ENCODE data around the gene LDB3. TPM values are rescaled to one million over a fixed set of nuclear protein-coding genes. Genes with fewer than 3 reads are reported as not detected.

Gene LDB3
- total and polyA plus RNA-seq, 2 experiments from 2014 or later = 0.05 to 0.11 TPM

DNA sequence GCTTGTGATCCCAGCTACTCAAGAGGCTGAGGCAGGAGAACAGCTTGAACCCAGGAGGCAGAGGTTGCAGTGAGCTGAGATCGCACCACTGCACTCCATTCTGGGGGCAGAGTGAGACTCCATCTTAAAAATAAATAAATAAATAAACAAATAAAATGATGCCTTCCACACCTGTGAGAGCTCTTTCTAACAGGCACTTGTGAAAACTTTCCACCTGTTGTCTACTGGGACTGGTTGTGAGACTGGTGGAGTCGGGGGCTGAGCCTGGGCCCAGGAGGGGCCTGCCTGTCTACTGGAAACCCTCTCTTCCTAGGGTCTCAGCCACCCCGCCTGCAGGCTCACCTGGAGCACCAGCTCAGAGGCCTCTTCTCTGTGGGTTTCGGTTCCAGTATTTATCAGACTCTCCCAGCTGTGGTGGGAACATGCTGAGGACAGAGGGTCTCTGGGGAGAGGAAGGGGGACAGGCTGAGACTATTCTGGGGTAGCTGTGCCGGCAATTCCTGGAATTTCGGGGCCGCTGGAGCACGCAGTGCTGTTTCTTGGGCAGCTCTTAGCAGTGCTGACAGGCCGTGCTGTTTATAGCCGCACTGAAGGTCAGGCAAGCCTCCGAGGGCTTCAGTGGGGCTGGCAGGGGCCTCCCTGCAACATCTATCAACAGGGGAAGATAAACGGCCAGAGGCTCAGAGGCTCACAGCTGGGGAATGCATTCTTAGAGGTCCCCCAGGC, 3.8 kb downstream of the LDB3 start:
- WGBS, 2 experiments (ENCODE audit: low coverage in 1 of 2, low lambda C conversion rate in 2 of 2, missing lambda C conversion rate in 2 of 2) = 64 to 72% methylated on average over 12 of the region's 12 CpGs
- Histone ChIP-seq H3K4me3 (no peak overlapping the region), H3K9me3 (ENCODE audit: low read depth) (no peaks in the 10 kb centered on the region), H3K9ac (no peak overlapping the region), H3K79me2 (ENCODE audit: insufficient read depth) (no peaks in the 10 kb centered on the region), H3K36me3 (ENCODE audit: low read depth) (no peaks in the 10 kb centered on the region), H3K4me2 (ENCODE audit: unreplicated experiment) (no peak overlapping the region), H2AFZ (no peak overlapping the region), H3F3A (ENCODE audit: insufficient read depth) (no peaks in the 10 kb centered on the region), H3K9me2 (ENCODE audit: insufficient read depth) (no peaks in the 10 kb centered on the region), H3K27me3 (replicated peaks; ENCODE audit: insufficient read depth) (no peaks in the 10 kb centered on the region), H4K20me1 (ENCODE audit: insufficient read depth) (no peaks in the 10 kb centered on the region), H3K27ac (no peak overlapping the region), H3K4me1 (ENCODE audit: insufficient read depth) (no peaks in the 10 kb centered on the region)
- TF ChIP-seq EZH2phosphoT487 (IDR thresholded peaks at IDR 0.05; ENCODE audit: insufficient read depth, low read depth) (no peak), EZH2 (IDR thresholded peaks at IDR 0.05; ENCODE audit: insufficient read depth, poor library complexity, severe bottlenecking) (no peak)
- no peak for DNase-seq
- in situ Hi-C loops (cut with MboI) = no loop called here

DNA sequence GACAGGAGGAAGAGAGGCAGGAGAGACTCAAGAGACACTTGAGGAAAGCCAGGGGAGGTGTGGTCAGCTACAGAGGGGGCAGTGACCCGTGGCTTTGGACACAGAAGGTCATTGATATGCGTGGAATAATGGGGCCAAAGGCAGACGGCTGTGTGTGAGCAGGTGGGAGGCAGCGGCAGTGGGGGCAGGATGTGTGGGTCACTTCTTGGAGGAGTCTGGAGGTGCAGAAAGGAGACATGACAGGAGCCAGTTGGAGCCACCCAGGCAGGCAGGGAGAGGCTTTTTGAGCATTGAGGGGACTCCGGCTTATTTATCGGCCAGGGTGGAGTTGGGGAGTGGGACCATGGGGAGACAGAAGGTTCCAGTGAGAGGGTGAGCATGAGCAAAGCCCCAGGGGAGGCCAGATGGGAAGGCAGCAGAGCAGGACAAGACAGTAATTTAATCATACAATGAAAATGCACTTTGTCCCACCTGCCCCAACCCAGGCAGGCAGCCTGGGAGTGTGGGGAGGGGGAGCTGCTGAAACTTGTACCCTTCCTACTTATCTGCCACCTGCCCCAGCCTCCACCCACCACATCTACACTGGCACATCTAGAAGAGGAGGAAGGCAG, 5.0 kb downstream of the LDB3 start:
- H3K36me3 ChIP-seq (ENCODE audit: low read depth) = no peaks in the 10 kb centered on the region
- no peaks in the 10 kb centered on the region for H3K9me2 ChIP-seq (ENCODE audit: insufficient read depth)
- no peak for DNase-seq
- in situ Hi-C loops (cut with MboI) = no loop called here
- no peak overlapping the region for H3K27ac ChIP-seq
- no peak overlapping the region for H3K9ac ChIP-seq
- no peaks in the 10 kb centered on the region for H3K27me3 ChIP-seq (replicated peaks; ENCODE audit: insufficient read depth)
- H3F3A ChIP-seq (ENCODE audit: insufficient read depth) = no peaks in the 10 kb centered on the region
- no peak overlapping the region for H3K4me2 ChIP-seq (ENCODE audit: unreplicated experiment)
- TF ChIP-seq EZH2phosphoT487 (IDR thresholded peaks at IDR 0.05; ENCODE audit: insufficient read depth, low read depth) (no peak), EZH2 (IDR thresholded peaks at IDR 0.05; ENCODE audit: insufficient read depth, poor library complexity, severe bottlenecking) (no peak)
- H4K20me1 ChIP-seq (ENCODE audit: insufficient read depth) = no peaks in the 10 kb centered on the region
- 75% methylated on average over 6 of the region's 6 CpGs for WGBS, 2 experiments (ENCODE audit: low coverage in 1 of 2, low lambda C conversion rate in 2 of 2, missing lambda C conversion rate in 2 of 2)
- H3K9me3 ChIP-seq (ENCODE audit: low read depth) = no peaks in the 10 kb centered on the region
- H2AFZ ChIP-seq = no peak overlapping the region
- H3K4me3 ChIP-seq = no peak overlapping the region
- no peaks in the 10 kb centered on the region for H3K4me1 ChIP-seq (ENCODE audit: insufficient read depth)
- H3K79me2 ChIP-seq (ENCODE audit: insufficient read depth) = no peaks in the 10 kb centered on the region

DNA sequence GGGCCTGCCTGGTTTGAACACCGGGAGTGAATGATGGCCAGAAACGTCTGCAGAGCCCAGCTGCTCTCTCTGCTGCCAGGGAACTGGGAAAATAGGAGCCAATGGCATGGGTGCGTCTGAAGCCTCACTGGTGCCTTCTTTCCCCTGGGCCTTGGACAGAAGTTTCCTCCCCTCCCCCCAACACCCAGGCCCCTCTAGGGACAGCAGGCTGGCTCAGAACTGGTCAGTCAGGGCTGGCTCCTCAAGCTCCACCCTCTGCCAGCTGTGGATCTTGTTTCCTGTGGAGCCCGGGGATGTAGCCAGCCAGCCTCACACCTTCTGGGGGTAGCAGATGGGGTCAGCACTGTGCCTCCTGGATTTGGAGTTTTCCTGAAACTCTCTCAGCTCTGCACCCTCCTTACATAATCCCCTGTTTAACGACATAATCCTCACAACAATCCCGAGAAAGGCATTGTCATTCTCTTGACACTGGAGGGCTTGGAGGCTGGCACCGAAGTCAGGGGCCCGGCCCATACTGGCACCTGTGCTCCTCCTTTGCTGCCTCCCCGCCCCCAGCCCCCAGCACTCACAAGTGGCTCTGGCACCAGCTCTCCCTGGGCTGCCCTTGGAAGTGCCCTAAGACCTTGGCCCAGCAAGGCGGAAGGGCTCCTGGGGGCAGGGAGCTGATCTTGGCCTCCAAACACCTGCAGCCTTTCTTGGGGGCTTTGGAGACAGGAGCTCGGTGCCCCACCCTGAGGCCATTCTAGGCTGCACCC, 5.7 kb downstream of the LDB3 start:
- TF ChIP-seq EZH2phosphoT487 (IDR thresholded peaks at IDR 0.05; ENCODE audit: insufficient read depth, low read depth) (no peak), EZH2 (IDR thresholded peaks at IDR 0.05; ENCODE audit: insufficient read depth, poor library complexity, severe bottlenecking) (no peak)
- no peaks in the 10 kb centered on the region for H3K9me2 ChIP-seq (ENCODE audit: insufficient read depth)
- WGBS, 2 experiments (ENCODE audit: low coverage in 1 of 2, low lambda C conversion rate in 2 of 2, missing lambda C conversion rate in 2 of 2) = 55 to 61% methylated on average over 10 to 11 of the region's 11 CpGs
- no peak overlapping the region for H3K27ac ChIP-seq
- H3K36me3 ChIP-seq (ENCODE audit: low read depth) = no peaks in the 10 kb centered on the region
- in situ Hi-C loops (cut with MboI) = no loop called here
- H3F3A ChIP-seq (ENCODE audit: insufficient read depth) = no peaks in the 10 kb centered on the region
- H3K9ac ChIP-seq = no peak overlapping the region
- H2AFZ ChIP-seq = no peak overlapping the region
- no peaks in the 10 kb centered on the region for H3K27me3 ChIP-seq (replicated peaks; ENCODE audit: insufficient read depth)
- H3K4me2 ChIP-seq (ENCODE audit: unreplicated experiment) = no peak overlapping the region
- H3K4me3 ChIP-seq = no peak overlapping the region
- no peaks in the 10 kb centered on the region for H3K9me3 ChIP-seq (ENCODE audit: low read depth)
- H3K79me2 ChIP-seq (ENCODE audit: insufficient read depth) = no peaks in the 10 kb centered on the region
- no peaks in the 10 kb centered on the region for H4K20me1 ChIP-seq (ENCODE audit: insufficient read depth)
- DNase-seq = no peak
- no peaks in the 10 kb centered on the region for H3K4me1 ChIP-seq (ENCODE audit: insufficient read depth)

DNA sequence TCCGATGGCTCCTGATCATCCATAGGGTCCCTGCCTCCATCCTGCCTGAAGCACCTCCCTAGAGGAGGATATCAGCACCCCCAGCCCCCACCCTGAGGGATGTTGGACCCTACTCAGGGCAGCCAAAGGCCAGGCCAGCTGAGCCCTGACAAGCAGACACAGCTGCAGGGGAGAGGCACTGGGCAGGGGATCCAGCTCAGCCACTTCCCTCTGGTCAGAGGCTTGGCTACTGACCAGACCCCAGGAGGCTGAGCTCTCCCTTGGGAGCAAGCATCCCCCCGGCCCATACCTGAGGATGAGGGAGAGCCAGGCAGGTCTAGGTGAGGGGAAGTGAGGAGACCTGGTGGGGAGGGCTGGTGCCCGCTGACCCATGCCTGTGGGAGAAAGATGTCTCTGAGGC, 6.6 kb downstream of the LDB3 start:
- Histone ChIP-seq H3K9me2 (ENCODE audit: insufficient read depth) (no peaks in the 10 kb centered on the region), H4K20me1 (ENCODE audit: insufficient read depth) (no peaks in the 10 kb centered on the region), H3K79me2 (ENCODE audit: insufficient read depth) (no peaks in the 10 kb centered on the region), H3K9me3 (ENCODE audit: low read depth) (no peaks in the 10 kb centered on the region), H3K27ac (no peak overlapping the region), H3K36me3 (ENCODE audit: low read depth) (no peaks in the 10 kb centered on the region), H3K27me3 (replicated peaks; ENCODE audit: insufficient read depth) (no peaks in the 10 kb centered on the region), H3F3A (ENCODE audit: insufficient read depth) (no peaks in the 10 kb centered on the region), H2AFZ (no peak overlapping the region), H3K4me2 (ENCODE audit: unreplicated experiment) (no peak overlapping the region), H3K9ac (no peak overlapping the region), H3K4me3 (no peak overlapping the region), H3K4me1 (ENCODE audit: insufficient read depth) (no peaks in the 10 kb centered on the region)
- DNase-seq = no peak
- no peak for TF ChIP-seq EZH2 (IDR thresholded peaks at IDR 0.05; ENCODE audit: insufficient read depth, poor library complexity, severe bottlenecking)
- no peak for TF ChIP-seq EZH2phosphoT487 (IDR thresholded peaks at IDR 0.05; ENCODE audit: insufficient read depth, low read depth)
- in situ Hi-C loops (cut with MboI) = no loop called here
- WGBS, 2 experiments (ENCODE audit: low coverage in 1 of 2, low lambda C conversion rate in 2 of 2, missing lambda C conversion rate in 2 of 2) = 75 to 88% methylated on average over 3 of the region's 3 CpGs
